GM18519 (cell line): ENCODE measurements around the gene COBL.
"Not testable (repeated sequence)": the region's sequence is repeated elsewhere in the genome, so short reads cannot be mapped to it uniquely, and the experiment has no call there.

Experiments used
- ATAC-seq: cut with Tn5 transposase; IDR thresholded peaks from one replicate; pipeline ENCODE4 v1.9.1; 2021; ENCODE audit warnings: mild to moderate bottlenecking, moderate library complexity; ENCODE audit not compliant: unreplicated experiment, low FRiP score

COBL gene

GRCh38 chr7:51017576-51018535 is 298.8 kb downstream of the COBL start:
- ATAC-seq, result no peak

- no peak for ATAC-seq
Measured at GRCh38 chr7:51016546-51016945, 300.1 kb downstream of the COBL start.

- no peak for ATAC-seq
Measured at GRCh38 chr7:51015581-51015980, 301.0 kb downstream of the COBL start.

- no peak for ATAC-seq
Measured at GRCh38 chr7:51014811-51015210, 301.8 kb downstream of the COBL start.

GRCh38 chr7:51013861-51014511 is 302.6 kb downstream of the COBL start:
- ATAC-seq, result no peak

DNA sequence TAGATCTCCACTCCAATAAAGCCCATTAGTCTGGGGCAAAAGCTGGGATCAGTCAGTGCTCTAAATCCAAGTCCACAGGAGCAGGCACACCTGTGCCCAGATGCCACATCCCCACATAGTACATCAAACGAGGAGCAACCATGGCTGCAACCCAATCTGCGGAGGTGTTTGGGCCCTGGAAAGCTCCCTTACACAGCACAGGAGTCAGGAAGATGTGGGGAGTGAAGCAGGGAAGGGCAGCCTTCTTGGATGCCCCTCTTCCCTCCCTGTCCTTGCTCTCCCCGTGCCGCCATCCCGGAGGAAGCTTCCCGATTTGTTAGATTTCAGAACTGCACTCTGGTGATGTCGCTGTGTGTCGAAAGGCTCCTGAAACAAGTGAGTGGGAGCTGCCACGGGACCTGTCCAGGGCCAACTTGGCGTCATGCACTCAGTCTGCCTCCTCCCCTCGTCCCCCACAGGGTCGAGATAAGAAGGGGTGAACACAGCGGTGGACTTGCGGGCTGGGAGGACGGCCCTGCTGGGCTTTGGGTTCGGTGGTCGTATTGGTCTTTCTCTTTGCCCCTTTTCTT is 303.3 kb downstream of the COBL start:
- ATAC-seq, result no peak

DNA sequence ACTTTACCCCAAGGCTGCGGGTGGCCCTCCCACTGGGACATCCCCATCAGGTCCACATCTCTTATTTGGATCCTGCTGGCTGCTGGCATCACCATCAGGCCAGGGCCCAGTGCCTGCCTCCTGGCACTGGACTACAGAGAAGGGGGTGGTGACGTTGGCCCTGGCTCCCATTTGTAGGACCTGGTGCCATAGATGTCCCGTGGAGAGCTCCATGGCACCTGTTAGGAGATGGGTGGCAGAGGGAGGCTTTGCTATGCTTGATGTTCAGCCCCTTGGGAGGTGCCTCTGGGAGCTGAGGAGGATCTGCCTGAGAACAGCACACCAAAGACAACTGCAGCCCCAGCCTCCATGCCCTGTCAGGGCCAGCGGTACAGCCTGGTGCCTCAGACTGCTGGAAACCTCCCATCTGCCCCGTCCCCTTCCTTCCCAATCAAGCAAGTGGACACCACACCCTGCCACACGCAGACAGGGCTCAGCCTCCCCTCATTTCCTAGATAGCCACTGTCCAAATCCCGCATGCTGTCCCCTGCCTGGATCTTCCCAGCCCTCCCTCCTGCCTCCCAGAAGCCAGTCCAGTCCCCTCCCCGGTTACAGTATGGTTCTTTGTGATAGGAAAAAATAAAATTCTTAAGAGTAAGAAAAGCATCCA is 303.9 kb downstream of the COBL start:
- no peak for ATAC-seq

- no peak for ATAC-seq
Measured at GRCh38 chr7:51011710-51012350, 304.8 kb downstream of the COBL start.

DNA sequence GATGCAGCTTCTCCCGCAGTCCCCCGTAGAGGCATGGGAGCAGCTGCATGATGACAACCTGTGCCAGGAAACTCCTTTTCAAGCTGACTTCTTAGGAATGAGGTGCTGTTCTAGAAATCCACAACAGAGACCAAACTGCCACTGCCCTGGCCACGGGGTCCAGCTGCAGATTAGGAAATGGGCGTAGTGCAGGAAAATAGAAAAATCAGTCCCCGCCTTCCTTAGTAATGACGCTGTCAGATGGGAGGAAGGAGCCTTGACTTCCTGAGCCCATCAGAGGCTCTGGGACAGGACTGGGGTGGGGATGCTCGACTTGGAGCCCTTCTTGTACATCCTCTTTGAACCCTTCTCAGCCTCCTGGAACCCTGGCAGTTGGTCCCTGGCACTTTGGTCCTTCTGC is 306.1 kb downstream of the COBL start:
- no peak for ATAC-seq

DNA sequence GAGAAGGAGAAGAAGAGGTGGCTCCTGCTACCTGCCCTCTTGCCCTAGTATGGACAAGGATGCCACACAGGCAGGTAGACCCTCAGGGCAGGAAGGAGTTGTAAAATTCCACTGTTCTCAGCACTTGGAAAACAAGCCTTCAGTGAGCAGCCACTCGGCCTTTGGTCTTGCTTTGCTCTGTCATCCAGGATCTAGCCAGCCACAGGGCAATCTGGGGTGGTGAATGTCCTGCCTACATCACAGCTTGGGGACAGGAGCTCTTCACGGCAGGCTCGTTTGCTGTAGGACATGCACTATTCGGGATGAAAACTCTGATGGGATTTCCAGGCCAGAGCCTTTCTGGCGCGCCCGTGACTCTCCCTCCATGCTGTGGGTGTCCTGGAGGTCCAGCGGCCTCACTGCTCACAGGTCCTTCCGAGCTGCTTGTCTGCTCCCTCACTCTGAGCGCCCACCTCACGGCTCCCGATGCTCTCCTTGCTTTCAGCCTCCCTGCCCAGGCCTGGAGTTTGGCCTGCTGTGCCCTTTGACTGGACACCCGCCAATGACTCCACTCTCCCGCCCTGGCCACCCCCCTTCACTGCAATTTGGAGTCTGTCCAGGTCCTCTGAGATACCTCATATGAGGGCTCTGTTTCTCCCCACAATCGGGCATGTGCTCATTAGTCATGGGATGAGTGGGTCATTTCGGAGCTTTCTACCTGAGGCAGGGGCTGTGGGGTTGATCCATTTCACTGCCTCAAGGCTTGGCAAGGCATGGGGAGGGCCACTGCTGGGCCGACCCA is 306.7 kb downstream of the COBL start:
- ATAC-seq, result no peak

GRCh38 chr7:51007551-51008505 is 308.8 kb downstream of the COBL start:
- no peak for ATAC-seq

DNA sequence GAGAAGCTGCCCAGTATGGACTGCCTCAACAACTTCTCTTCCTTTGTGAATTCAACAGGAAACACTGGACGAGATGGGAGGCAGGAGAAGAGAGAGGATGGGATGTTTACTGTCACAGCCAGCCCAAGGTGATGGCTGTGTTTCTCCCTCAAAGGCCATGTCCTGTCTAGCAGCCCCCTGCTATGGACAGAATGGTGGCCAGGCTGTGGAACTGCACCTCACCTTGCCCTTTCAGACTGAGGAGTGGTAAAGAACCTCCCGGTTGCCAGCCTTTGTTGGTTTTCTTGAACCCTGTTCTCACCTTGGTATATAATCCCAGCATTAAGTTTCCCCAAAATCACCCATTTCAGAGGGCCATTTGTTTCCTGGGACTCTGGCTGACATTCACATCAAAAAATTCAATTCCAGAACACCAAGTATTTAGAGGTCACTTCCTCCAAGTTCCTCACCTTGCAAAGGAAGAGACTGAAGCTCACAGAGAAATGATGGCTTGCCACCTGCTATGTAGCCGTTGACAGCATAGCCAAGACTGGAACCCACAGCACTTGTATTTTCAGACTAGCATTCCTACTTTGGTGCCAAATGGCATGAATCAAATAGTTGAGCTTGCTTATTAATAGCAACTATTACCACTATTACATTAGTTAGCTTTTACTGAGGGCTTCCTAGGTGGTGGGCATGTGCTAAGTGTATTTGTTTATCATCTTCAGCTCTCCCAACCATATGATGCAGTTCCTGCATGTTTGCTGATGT is 309.9 kb downstream of the COBL start:
- no peak for ATAC-seq

GRCh38 chr7:51005074-51005473 is 311.5 kb downstream of the COBL start:
- no peak for ATAC-seq

- no peak for ATAC-seq
Measured at GRCh38 chr7:51000956-51001355, 315.7 kb downstream of the COBL start.

GRCh38 chr7:50994753-50995319 is 321.8 kb downstream of the COBL start:
- ATAC-seq, result no peak

DNA sequence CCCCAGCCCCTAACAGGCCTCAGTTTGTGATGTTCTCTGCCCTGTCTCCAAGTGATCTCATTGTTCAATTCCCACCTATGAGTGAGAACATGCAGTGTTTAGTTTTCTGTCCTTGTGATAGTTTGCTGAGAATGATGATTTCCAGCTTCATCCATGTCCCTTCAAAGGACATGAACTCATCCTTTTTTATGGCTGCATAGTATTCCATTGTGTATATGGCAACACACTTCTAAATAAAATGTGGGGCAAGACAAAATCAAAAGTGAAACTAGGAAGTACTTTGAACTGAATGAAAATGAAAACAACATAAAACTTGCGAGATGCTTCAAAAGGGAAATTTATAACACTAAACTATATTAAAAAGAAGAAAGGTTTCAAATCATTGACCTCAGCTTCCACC is 326.4 kb downstream of the COBL start:
- ATAC-seq, result not testable (repeated sequence)

- no peak for ATAC-seq
Measured at GRCh38 chr7:50988988-50989387, 327.6 kb downstream of the COBL start.

GRCh38 chr7:50988465-50988864 is 328.1 kb downstream of the COBL start:
- no peak for ATAC-seq
